ENCODE results near the gene CHST8.
A peak's percentile ranks its signal among the peaks of the same experiment; 100 is the strongest.

The CHST8 gene

DNA sequence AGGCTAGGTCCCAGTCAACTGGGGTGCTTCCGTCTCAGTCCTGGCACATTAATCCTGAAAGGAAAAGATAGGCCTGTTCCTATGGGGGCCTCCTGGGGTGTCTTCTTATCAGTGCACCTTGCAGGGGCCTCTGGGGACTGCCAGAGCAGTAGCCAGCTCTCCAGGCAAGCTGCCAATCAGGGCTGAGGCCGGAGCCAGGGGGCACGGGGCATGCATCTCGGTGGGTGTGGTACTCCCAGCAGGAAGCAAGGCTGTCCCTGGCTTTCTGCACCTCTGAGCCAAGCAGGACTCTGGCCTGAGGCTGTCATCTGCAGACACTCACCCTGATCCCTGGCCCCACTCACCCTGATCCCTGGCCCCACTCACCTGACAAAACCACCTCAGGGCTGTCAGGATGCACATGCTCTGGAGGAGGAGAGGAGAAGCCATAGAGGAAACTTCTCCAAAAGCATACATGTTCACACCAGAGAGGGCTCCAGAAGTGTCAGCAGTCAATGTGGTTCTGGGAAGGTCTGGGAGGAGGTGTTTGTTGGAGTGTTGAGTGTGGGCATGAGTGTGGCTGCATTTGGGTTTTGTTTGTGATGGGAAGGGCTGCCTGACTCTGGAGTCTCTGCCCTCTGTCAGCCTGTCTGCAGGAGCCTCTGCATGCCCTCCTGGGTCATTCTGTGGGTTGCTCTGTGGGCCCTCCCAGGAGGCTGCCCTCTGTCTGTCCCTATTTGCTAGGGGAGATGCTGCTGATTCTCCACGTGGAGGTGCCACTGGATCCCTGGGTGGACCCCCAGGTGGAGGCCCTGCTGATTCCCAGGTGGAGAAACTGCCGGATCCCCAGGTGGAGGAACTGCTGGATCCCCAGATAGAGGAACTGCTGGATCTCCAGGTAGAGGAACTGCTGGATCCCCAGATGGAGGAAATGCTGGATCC is 152.2 kb downstream of the CHST8 start:
- no peak for DNase-seq

DNA sequence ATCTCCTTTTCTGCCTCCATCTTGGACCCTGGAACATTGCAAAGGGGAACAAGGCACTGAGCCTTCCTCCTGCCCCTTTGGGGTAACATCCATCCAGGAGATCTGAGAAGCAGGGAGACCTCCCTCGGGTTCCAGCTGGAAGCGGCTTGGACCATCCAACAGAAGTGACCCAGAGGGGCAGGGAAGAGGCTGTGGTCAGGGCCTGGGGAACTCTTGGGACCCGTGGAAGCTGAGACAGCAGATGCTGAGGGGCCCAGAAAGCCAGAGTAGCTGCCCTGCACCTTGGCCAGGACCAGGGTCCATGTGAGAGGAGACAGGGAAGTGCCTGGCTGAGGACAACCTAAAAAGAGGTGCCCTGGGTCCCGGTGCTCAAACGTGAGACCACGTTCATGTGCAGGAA is 153.0 kb downstream of the CHST8 start:
- no peak for DNase-seq

DNA sequence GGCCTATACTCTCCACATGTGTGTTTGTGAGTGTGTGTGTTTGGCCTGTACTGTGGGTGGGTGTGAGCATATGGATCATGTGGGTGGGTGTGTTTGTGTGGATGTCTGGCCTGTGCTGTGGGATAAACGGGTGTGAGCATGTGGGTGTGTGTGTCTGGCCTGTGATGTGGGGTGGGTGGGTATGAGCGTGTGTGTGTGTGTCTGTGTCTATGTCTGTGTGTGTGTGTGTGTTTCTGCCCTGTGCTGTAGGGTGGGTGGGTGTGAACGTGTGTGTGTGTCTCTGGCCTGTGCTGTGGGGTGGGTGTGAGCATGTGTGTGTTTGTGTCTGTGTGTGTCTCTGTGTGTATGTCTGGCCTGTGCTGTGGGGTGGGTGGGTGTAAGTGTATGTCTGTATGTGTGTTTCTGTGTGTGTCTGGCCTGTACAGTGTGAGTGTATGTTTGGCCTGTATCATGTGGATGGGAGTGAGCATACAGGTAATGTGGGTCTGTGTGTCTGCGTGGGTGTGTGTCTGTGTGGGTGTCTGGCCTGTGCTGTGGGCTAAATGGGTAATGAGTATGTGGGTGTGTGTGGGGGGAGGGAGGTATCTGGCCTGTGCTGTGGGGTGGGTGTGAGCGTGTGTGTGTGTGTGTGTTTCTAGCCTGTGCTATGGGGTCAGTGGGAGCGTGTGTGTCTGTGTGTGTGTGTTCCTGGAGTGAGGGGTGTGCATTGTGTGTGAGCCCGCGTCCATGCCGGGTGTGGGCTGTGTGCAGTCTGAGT is 154.2 kb downstream of the CHST8 start:
- no peak for DNase-seq

DNA sequence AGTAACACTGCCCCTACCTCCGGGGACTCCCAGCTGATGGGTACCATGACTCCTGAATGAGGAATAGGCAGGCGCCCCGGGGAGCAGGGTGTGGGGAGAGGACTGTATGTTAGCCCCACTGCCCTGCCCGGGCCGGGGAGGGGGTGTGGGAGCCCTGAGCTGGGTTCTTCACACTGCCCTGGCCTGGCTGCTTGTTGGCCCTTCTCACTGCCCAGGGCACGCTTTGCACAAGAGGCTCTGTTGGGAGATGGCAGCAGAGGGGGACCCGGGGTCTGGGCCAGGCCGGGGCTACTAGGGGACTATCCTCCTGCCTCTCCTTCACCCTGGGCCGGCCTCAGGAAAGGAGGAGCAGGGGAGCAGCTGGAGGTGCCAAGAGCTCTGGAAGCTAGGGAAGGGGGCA is 155.6 kb downstream of the CHST8 start:
- DNase-seq: no peak

DNA sequence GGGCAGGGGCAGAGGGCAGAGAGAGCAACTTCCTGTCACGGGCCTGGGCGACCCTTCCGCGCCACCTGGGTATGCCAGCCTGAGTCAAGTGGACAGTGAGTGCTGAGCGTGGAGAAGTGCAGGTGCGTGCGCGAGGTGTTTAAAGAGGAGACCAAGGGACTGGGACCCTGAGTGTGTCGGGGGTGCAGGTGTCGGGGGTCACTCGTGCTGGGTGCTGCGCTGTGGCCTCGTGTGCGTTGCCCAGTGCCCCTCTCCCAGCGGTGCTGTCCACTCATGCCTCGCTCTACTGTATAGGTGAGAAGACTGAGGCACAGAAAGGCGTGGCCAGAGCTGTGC is 156.0 kb downstream of the CHST8 start:
- no peak for DNase-seq

DNA sequence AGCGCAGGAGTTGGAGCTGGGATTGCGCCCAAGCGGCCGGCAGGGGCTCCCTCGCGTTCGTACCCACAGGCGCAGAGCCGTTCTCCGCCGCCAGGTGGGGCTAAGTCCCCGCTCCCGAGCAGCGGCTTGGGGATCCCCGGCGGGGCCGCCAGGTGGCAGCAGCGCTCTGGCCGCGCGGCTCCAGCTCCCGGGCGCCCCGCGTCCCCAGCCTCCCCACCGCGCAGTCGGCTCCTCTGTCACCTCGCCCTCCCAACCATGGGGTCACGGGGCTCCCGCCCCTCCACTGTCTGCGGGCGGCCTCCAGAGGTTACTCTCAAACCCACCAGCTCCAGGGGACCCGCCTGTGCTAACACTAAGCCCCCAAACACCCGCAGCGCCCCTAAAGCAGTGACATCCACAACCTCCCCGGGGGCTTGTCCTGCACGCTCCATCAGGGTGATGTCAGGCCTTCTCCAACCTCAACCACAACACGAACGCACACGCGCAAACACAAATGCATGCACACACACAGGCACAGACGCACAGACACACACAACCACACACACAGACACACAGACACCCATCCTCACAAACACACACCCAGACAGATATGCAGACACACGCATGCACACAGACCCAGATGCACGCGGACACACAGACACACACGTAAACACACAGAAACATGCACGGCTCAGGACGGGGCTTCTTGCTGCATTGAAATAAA is 156.5 kb downstream of the CHST8 start:
- peak; percentile 92 for DNase-seq

DNA sequence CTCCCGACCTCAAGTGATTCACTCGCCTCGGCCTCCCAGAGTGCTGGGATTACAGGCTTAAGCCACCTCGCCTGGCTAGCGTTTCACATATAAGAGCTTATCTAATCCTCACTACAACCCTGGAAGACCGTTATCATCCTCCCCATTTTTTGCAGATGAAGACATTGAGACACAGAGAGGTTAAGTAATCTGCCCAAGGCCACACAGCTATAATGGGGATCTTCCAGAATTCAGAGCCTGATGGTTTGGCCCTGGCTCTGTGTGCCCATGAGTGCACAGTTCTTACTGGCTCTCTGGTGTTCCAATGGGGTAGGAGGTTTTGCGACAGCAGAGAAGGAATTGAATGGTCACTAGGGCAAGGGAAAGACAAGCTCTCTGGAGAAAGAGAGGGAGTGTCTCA is 158.1 kb downstream of the CHST8 start:
- no peak for DNase-seq

DNA sequence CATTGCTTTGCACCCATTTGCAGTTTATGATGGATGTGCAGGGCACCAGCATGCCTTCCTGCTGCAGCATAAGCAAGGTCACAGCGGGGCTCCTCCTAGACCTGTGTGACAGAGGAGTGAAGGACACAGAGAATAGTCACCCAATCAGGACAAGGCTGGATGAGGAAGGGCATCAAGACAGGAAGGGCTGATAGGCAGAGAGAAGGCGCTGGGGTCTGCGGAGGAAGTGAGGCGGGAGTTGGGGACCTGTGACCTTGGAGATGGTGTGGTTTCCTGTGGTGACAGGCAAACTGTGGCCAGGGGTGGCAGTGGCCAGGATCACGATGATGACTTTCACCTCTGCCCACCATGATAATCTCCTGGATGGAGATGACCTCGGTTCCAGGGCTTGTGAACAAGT is 158.5 kb downstream of the CHST8 start:
- DNase-seq: no peak

DNA sequence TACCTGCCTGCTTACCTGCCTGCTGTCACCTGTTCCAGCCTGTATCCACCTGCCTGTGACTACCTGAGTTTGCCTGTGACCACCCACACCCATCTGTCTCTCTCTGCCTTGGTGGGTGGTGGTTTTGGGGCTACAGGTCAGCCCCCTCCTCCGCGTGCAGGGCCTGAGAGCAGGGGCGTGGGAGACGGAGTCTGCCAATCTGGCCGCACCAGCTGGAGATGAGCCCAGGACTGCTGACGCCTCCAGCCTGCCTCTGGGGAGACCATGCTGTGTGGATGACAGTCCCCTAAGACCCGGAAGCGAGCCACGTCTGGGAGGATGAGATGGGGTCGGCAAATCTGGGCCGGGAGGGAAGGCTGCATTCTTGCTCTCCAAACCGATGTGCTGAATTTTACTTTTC is 159.0 kb downstream of the CHST8 start:
- DNase-seq: no peak

DNA sequence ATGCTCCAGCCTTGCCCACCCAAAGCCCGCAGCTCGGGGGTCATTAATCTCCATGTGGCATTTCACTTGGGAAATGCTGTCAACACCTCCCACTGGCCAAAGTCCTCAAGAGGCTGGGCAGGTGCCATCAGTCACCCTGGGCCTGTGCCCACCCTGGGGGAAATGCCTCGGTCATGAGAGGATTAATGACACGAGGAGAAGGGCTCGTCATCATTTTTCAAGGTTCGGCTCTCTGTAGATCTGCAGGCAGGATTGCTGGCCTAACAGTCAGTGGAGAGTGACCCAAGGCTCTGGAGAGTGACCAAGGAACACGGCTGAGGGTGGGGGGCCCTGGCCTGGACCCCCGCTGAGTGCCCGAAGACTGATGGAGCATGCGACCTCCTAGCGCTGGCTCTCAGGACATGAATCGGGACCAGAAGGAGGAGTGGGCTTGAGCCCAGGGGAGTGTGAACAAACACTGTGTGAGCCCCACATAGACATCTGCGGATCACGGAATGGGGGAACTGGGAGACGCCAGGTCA is 159.7 kb downstream of the CHST8 start:
- DNase-seq: no peak

DNA sequence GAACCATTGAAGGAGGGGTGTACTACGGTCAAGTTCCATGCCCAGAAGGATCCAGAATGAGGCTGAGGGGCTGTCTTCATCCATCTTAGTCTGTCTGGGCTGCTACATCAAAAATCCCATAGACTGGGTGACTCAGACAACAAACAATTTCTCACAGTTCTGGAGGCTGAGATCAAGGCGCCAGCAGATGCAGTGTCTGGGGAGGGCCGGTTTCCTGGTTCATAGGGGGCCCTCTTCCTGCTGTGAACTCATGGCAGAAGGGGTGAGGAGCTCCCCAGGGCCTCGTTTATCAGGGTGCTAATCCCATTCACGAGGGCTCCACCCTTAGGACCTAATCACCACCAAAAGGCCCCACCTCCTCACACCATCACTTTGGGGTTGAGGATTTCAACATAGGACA is 160.2 kb downstream of the CHST8 start:
- DNase-seq: no peak

DNA sequence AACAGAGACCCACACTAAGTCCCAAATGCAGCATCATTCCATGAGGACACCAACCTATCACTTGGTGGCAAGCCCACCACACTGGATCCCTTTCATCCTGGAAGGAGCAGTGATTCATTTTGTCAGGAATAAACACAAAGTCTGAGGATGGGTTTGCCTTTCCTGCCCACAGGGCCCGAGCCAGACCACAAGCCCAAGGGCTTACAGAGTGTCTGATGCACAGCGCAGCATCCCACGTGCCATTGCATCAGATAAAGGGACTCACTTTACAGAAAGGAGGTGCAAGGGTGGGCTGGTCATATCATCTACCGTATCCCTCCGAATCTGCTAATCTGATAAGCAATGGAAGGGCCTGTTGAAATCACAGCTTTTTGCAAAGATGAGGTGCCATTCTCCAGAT is 162.7 kb downstream of the CHST8 start:
- DNase-seq: no peak

DNA sequence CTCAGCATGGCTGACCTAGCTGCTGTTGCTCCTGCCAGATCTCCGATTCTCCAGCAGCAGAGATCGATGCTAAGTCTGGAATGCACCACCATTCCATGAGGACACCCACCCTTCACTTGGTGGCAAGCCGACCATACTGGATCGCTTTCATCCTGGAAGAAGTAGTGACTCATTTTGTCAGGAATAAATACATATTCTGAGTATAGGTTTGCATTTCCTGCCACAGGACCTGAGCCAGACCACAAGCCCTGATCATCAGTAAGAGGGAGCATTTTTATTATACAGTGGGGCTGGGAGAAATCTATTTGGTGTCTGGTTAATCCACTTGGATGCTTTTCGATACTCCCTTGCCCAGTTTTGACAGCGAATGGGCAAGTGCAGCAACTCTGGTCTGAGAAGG is 164.0 kb downstream of the CHST8 start:
- DNase-seq: no peak

DNA sequence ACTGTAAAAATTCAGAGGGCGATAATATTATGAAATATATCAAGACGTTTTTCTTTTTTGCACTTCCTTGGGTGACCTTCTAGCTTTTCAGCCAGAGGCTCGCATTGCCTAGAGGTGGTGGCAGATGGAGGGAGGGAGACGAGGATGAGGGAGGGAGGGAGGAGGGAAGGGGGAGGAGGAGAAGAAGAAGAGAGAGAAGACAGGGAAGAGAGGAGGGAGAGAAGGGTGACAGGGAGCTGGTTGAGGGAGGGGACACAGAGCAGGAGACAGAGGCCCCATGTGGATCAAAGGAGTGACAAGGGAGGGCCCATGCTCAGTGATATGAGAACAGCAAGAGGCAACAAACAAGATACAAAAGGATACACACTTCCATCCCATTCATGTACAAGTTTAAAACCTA is 166.9 kb downstream of the CHST8 start:
- DNase-seq: no peak

DNA sequence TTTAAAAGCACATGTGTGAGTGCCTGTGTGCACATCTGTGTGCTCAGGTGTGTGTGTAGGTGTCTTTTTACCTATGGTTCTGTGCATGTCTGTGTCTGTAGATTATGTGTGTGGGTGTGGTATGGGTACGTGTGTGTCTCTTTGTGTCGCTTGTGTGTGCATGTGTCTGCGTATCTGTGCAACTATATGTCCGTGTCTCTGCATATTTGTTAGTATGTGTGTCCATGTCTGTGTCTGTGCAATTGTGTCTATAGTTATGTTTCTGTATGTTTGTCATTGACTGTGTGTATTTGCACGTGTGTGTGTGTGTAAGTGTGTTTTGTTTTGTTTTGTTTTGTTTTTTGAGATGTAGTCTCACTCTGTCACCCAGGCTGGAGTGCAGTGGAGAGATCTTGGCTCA is 167.6 kb downstream of the CHST8 start:
- DNase-seq: no peak

DNA sequence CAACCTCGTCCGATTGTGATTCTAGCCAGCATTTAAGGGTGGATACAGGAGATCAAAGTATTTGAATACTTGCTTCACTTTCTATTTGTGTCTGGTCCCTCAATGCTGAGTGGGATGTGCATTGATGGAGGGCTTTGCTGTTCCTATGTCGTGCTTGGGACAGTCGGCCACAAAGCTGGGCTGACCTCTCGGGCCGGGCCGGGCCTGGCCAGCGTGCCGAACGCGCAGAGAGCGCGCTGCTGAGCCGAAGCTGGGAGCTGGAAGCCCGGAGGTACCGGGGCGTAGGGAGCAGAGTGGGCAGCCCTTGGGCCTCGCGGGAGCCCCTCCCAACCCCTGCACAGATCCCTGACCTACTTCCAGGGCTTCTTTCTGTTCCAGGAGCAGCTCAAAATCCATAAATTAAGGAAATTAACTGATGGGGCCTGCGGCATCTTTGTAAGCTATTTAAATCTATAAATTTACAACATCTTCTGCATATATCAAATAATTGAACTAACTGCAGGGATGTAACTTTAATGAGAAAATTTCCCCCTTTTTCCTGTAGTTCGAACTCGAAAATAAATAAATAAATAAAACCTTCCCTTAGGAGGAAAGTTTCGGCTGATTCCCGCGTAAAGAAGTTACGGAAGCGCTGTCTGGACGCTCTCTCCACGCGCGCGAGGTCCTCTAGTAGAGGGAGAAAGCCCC is 173.1 kb downstream of the CHST8 start:
- no peak for DNase-seq

DNA sequence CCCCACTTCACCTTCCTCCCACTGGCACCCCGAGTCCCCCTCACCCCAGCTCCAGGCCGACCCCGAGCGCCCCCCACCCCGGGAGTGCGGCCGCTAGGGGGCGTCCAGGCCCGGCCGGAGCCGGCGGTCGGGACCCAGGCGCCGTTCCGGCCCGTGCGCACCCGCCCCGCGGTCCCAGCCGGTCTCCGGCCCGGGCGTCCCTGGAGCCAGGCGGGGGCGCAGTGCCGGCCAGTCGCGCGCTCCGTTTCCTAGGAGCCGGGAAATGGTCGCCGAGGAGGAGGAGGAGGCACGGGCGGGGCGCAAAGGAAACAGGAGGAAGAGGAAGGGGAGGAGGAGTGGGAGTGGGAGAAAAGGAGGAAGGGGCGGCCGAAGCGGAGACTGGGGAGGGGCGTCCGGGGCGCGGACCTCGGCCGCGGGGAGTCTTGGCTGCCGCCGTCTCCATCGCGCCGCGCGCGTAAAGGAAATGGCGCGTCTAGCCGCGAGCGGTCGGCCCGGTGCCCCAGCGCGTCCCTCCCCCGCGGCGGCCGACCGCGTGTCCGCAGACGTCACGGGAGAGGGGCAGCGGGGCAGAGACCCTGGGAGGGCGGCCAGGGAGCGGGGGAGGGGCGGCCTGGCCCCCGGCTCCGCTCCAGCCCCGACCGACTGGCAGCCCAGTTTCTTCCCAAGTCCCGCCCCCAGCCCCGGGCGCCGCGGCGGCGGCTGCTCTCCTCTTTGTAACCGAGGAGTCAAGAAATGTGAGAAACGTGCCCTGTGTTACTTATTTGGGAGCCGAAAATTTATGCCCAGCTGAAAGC is 173.8 kb downstream of the CHST8 start:
- peak; percentile 77 for DNase-seq

DNA sequence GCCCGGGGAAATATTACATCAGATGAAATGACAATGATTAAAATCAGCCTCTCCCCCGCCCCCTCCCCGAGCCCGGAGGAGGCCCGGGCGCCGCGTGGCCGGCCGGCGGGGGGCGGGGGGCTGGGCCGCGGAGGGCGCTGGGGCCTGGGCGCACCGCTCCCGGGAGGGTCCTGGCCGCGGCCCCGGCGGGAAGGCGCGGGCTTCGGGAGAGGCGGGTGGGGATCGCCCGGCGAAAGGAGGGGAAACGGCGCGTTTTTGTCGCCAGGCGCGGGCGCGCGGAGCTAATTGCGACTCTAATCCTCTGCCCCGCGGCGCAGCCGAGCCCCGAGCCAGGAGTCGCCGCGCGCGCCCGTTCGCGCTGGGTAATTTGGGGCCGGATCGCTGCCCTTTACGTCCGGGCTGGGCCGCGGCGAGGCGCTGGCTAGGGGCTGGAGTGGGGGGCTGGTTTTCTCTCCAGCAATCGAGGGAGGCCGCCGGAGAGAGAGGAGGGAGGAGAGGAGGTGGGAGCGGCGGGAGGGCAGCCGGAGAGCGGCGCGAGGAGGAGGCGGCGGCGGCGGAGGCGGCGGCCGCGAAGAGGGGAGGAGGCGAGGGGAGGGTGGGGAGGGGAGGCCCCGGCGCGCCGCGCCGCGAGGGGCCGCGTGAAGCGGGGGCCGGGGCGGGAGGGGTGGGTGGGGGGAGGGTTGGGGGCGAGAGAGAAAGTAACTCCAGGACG is 174.6 kb downstream of the CHST8 start, which contains the start of gene KCTD15:
Gene KCTD15, plus strand, starts transcription at position 707 of the 712 bp plus-strand sequence. CDS start 3,585 bp downstream, outside the sequence.
- DNase-seq: peak; percentile 34

DNA sequence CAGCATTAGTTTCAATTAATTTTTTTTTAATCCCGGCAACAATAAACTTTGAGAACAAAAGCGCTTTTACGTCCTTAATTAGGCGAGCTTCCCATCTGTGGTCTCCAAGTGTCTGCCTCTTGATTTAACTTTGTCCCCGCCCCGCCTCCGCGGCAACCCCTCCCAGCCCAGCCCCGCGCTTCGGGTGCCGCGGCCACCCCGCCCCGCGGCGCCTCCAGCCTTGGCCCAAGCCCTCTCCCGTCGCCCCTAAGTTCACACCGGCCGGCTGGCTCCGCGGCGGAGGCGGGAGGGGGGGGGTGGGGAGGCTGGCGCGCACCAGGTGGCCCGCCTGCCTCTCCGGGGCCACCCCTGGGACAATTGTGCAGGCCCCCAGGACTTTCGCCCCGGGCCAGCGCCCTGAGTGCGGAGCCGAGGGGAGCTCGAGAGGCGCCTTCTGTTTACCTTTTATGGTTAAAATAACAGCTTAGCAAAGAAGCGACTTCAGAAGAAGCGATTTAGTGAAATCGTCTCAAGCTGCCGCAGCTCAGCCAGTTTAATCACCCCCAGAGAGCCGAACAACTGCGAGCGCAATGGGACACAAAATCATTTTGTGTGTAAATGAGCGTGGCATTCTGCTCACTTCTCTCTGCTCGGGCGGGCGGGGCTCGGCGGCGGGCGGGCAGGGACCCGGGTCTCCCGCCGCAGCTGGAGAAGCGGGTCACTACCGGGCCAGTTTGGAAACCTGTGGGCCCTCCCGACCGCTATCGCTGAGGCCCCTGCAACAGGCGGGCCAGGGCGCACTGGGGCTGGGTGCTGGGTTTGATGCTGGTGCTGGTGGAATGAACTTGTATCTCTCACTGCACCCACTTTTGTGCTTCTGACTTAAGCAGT is 176.3 kb downstream of the CHST8 start:
- DNase-seq: peak; percentile 53

DNA sequence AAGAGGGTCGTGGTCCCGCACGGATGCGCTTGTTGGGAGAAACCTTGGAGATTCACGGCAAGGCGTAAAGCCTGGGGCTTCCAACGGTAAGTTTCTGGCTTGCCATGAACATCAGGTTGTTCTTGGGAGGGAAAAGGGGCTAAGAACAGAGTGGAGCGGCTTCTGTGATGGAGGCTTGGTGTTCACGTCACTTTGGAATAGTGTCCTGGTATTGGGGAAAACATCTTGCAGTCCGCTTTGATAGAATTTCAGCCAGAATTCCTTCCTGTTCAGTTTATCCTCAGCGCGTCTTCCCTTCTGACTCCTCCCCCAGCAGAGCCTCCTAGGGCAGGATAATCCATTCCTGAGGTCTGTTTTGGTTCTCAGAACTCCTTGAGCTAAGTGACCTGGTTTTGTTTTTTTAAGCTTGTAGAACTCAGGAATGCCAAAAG is 176.9 kb downstream of the CHST8 start:
- DNase-seq: no peak

All from activated CD4-positive, alpha-beta T cell treated with anti-CD3 and anti-CD28 coated beads, Interleukin-2, Interleukin-6, amounts not matched to agents 100 ng/mL and 50 ng/mL, durations not matched to agents 16 hours and 8 hours (primary cell).